Activated CD8-positive, alpha-beta memory T cell treated with anti-CD3 and anti-CD28 coated beads, Interleukin-2, amount 50 U/mL, for 24 hours (primary cell): Measurements from ENCODE around the gene DGCR8.
"Not testable (repeated sequence)": the region's sequence is repeated elsewhere in the genome, so short reads cannot be mapped to it uniquely, and the experiment has no call there.

Experiments
- DNase-seq: peaks from one replicate; pipeline ENCODE4 v3.0.0-alpha.2; 2020; ENCODE audit errors: extremely low read depth

The DGCR8 gene

DNA sequence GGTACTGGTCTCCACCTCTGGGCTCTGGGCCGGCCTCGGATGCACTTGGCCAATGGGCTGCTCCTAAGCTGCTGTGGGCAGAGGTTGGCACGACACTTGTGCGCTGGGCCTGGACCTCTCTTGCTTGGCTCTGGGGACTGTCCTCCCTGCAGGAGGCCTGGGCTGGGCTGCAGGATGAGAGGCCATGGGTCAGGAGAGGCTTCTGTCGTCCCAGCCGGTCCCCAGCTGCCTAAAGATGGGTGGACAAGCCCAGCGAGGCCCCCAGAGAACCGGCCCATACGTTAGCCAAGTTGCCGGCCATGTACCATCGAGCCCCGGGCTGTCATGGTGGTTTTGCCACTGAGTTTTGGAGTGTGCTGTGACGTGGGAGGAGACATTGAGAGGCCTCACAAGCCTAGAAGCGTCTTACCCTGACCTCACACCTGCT lies 72.4 kb downstream of the DGCR8 start:
- no peak for DNase-seq

DNA sequence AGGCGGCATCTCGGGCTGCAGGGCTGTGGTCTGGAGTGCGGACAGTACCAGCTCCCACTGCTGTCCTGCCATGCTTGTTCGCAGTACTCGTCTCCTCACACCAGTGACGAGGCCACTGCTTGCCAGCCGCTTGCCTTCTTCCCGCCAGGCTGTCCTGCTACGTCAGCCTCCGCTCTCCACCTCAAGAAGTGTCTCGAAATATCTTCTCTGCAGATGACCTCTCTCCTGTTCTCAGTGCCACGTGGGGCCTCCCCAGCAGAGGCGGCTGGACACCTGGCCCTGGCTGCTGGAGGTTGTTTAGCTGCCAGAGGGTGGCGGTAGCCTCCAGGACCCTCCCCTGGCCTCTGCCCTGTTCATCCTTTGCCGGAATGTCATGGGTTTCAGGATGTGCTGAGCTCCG lies 73.9 kb downstream of the DGCR8 start:
- DNase-seq: no peak

DNA sequence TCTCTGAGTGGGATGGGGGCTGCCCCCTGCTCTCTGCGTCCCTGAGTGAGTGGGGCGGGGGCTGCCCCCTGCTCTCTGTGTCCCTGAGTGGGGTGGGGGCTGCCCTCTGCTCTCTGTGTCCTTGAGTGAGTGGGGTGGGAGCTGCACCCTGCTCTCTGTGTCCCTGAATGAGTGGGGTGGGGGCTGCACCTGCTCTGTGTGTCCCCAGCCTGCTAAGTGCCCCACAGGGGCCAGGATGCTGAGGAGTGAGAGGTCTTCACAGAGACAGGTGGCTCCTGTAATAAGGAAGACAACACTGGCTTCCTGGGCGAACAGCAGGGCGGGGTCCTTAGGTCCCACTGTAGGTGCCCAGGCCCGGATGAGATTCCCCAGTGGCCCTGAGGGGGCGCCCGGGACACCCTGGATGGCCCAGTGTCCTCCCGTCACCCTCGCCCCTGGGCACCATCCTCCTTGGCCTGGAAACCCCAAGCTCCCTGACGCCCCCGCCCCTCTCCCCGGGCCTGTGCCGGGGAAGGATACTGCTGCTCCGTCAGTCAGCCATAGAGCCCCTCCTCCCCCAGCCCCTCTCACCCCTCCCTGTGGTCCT lies 74.7 kb downstream of the DGCR8 start:
- no peak for DNase-seq

DNA sequence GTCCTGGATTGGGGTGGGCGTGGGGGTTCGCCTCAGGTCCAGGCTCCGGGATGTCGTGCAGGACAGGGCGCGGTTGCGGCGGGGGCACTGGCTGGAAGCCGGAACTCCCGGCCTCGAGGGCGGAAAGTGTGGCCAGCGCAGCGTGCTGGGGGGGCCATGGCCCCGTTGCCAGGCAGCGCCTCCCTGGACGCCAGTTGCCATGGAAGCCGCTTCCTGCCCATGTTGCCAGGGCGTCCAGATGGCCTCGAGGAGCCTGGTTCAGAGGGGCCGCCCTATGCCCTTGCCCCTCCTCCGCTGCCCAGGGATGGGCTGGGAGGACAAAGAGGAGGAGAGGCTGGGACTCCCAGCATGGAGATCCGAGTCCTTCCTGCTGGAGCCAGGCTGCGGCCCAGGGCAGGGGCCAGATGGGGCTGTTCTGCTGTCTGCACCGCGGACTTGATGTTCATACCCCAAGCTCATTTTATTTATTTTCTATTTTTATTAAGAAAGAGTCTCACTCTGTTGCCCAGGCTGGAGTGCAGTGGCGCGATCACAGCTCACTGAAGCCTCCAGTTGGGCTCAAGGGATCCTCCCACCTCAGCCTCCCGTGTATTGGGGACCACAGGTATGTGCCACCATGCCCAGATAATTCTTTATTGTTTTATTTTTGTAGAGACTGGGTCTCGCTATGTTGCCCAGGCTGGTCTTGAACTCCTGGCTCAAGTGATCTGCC lies 75.4 kb downstream of the DGCR8 start:
- DNase-seq: no peak

DNA sequence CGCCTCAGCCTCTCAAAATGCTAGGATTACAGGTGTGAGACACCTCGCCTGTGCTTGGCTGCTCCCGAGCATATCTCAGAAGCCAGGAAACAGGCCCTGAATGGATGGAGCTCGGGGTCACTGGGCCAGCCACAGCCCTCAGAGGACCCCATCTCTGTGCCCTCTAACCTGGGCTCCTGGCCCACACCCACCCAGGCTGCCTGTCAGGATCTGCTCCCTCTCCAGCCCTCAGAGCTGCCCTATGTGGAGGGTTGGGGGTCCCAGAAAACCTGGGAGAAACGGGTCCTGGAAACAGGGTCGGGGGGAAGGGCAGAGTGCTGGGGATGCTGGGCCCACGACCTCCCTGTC lies 76.0 kb downstream of the DGCR8 start:
- no peak for DNase-seq

DNA sequence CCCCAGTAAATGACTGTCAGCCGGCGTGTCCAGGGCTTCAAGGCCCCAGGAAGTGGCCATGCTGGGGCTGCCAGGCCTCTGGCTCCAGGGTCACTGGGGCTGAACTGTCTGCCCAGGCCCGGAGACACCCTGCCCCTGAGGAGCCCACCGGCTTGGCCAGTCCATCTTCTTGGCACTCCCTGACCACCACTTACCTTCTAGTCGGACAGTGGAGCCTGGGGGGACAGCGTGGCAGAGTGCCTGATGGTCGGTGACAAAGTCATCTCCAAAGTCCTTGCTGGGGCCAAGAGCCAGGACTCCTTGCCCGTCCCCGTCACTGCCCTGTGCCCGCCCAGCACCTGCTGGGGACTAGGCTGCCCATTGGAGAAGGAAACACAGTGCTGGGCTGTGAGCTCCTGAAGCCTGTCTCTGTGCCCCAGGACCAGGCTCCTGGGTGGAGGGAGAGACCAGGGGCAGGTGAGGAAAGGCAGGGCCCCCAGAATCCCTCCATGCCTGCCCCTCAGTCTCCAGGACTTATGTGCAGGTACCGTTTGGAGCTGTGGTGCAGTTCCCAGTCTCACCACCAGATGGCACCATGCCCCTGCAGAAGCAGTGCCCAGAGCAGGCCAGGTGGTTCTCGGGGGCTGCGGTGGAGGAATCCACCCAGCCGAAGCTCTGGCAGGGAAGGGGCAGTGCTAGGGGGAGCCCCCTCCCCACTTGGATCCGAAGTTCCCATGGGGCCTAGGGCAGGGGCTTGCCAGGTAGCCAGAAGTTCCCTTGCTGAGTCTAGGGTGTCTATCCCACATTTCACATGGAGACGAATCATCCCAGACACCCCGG lies 76.8 kb downstream of the DGCR8 start:
- DNase-seq: peak; percentile 80

DNA sequence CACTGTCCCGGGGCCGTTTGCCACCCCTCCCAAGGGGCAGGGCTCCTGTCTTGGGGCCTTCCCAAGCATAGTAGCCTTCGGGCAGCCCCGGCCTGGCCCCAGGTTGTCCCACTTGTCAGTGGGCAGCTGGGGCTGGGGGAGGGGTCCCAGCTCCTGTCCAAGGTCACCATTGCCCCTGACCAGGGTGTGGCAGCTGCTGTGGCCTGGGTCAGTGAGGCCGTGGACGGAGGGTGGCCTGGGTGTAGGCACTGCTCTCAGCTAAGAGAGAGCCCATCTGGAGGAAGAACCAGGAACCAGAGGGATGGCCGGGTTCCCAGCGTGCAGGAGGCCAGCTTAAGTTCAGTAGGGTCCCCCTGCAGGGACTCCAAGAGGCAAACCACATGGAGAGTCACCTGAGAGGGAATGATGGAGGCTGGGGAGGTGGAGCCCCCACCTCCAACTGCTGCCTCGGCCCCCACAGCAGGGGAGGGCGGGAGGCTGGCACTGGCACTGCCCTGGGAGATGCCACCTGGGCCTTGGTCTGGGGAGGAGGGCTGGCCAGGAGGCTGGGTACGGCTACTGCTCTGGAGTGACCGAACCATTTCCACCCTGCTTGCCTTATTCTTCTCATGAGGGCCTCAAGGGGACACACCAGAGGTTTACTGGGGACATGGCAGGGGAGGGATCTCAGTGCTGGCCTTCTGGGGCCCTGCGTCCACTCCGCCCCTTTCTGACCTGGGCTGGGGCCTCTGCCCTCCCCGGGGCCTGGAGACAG lies 77.6 kb downstream of the DGCR8 start:
- DNase-seq: no peak

DNA sequence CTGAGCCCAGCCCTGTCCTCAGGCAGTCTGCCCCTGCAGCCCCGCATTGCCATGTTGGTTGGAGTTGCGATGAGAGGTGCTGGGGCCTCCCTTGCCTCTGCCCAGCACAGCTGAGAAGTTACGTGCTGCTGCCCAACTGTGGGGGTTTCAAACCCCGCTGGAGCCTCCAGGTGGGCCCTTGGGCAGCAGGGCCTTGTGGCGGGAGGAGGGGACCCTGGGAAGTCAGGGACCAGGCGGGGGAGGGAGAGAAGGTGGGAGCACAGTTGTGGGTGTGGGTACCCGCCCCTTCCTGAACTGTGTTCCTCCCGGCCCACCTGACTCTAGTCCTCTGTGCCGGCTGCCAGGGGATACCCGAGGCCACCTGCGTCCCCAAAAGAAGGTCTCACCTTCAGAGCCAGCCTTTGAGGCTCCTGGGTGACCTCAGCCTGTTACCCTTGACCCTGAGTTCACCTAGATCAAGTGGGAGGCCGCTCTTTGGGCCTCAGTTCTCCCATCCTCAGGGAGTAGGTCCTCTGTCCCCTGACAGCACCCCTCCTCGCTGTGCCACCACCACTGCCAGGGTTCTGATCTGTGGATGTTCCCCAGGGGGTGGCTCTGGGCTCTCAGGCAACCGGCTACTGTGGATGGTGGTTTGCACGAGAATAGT lies 78.5 kb downstream of the DGCR8 start:
- DNase-seq: no peak

DNA sequence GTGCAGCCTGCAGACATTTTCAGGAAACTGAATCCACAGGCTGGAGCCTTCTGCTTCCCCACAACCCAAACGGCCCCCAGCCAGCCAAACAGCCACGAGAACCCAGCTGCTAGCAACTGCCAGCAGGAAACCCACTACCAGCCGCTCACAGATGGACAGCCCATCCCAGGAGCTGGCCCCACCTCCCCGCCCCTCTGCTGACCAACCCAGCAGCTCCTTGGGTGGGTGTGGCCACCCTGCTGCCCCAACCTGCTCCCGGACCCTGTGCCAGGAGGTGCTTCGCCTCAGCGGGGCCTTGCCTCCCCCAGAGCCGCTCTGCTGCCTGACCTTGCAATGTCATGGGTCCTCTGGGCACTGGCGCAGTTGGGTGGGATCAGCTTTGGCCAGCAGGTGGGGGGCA lies 79.0 kb downstream of the DGCR8 start:
- no peak for DNase-seq

DNA sequence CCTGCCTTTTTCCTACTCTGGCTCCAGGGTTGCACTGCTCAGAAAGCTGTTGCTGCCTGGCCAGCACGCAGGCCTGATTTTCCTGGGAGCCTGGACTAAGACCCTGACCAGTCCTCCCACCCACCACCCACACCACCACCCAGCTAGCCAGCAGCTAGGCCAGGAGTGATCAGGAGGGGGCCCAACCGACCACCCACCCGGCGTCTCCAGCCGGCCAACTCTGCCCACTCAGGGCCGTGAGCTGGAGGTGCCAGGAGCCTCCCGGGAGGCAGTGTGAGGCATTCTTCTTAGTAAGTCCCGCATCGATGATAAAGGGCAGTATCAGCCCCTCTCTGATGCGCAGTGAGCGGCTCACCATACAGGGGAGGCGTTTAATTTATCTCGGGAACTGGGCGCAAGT lies 79.5 kb downstream of the DGCR8 start:
- not testable (repeated sequence) for DNase-seq

DNA sequence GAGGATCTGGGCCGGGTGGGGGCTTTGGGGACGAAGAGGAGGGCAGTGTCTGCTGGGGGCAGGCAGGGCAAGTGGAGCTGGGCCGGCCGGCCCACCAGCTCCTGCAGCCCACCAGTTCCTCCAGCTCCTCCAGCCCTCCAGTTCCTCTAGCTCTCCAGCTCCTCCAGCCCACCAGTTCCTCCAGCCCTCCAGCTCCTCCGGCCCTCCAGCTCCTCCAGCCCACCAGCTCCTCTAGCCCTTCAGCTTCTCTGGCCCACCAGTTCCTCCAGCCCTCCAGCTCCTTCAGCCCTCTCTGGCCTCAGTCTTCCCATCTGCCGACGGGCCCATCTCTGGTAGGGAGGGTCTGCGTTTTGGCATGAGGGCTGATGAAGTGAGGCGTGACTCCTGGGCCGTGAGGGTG lies 80.0 kb downstream of the DGCR8 start:
- no peak for DNase-seq
